GM10266 (cell line): Measurements from ENCODE around the gene ZNF674.
"Not testable (repeated sequence)": the region's sequence is repeated elsewhere in the genome, so short reads cannot be mapped to it uniquely, and the experiment has no call there.

Source experiments
- DNase-seq: peaks from one replicate; pipeline ENCODE4 v3.0.0; 2012; ENCODE audit errors: extremely low spot score
- CTCF ChIP-seq: IDR thresholded peaks from 2 replicates; pipeline ENCODE4 v1.5.1; 2012; ENCODE audit warnings: mild to moderate bottlenecking, low read depth; ENCODE audit not compliant: control insufficient read depth, insufficient read depth; ENCODE audit errors: missing control alignments

ZNF674 gene

GRCh38 chrX:46549914-46550313 is 4.7 kb upstream of the ZNF674 start:
- TF ChIP-seq CTCF, result no peak
- DNase-seq, result no peak

- TF ChIP-seq CTCF, result no peak
Measured at GRCh38 chrX:46547857-46548256, 2.6 kb upstream of the ZNF674 start.

GRCh38 chrX:46544527-46544926 is 694 bp downstream of the ZNF674 start:
- not testable (repeated sequence) for DNase-seq

More at GRCh38 chrX:46547857-46548256, 2.6 kb upstream of the ZNF674 start:
- DNase-seq, result no peak

- no peak for DNase-seq
Measured at GRCh38 chrX:46543441-46543840, 1.8 kb downstream of the ZNF674 start.

GRCh38 chrX:46531442-46531841 is 13.8 kb downstream of the ZNF674 start:
- DNase-seq, result no peak
- no peak for TF ChIP-seq CTCF

More at GRCh38 chrX:46543441-46543840, 1.8 kb downstream of the ZNF674 start:
- no peak for TF ChIP-seq CTCF

GRCh38 chrX:46530404-46530908 is 14.8 kb downstream of the ZNF674 start:
- not testable (repeated sequence) for DNase-seq

GRCh38 chrX:46529740-46530403 is 15.3 kb downstream of the ZNF674 start:
- DNase-seq, result not testable (repeated sequence)

- DNase-seq, result not testable (repeated sequence)
Measured at GRCh38 chrX:46528640-46529039, 16.6 kb downstream of the ZNF674 start.

- no peak for DNase-seq
- TF ChIP-seq CTCF, result no peak
Measured at GRCh38 chrX:46506076-46506475, 39.1 kb downstream of the ZNF674 start.

- no peak for DNase-seq
- TF ChIP-seq CTCF, result no peak
Measured at GRCh38 chrX:46502848-46503247, 42.4 kb downstream of the ZNF674 start.
